ENCODE measurements around the gene HSD17B13.

DNA sequence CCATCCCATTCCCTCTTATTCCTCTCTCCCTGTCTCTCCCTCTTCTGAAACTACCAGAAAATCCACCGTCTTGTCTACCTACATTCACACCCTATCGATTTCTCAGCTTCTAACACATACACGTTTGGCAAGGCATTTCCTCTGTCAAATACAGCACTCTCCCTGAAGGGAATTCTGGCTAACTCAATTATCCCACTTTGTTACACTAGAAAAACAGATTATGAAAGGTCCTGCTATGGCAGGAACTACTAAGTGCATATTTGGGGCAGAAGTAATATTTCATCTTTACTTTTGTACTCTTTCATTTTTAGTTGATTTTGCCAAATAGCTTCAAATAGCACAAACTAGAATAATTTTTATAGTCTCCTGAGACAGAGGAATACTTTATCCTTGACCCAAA, 55.7 kb downstream of the HSD17B13 start:
- TF ChIP-seq, protein P1, sequence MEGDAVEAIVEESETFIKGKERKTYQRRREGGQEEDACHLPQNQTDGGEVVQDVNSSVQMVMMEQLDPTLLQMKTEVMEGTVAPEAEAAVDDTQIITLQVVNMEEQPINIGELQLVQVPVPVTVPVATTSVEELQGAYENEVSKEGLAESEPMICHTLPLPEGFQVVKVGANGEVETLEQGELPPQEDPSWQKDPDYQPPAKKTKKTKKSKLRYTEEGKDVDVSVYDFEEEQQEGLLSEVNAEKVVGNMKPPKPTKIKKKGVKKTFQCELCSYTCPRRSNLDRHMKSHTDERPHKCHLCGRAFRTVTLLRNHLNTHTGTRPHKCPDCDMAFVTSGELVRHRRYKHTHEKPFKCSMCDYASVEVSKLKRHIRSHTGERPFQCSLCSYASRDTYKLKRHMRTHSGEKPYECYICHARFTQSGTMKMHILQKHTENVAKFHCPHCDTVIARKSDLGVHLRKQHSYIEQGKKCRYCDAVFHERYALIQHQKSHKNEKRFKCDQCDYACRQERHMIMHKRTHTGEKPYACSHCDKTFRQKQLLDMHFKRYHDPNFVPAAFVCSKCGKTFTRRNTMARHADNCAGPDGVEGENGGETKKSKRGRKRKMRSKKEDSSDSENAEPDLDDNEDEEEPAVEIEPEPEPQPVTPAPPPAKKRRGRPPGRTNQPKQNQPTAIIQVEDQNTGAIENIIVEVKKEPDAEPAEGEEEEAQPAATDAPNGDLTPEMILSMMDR (IDR thresholded peaks at IDR 0.05) = no peak
- TF ChIP-seq POLR2AphosphoS5 (IDR thresholded peaks at IDR 0.05; ENCODE audit: low read depth, low read length) = no peak
- TF ChIP-seq, protein P2, sequence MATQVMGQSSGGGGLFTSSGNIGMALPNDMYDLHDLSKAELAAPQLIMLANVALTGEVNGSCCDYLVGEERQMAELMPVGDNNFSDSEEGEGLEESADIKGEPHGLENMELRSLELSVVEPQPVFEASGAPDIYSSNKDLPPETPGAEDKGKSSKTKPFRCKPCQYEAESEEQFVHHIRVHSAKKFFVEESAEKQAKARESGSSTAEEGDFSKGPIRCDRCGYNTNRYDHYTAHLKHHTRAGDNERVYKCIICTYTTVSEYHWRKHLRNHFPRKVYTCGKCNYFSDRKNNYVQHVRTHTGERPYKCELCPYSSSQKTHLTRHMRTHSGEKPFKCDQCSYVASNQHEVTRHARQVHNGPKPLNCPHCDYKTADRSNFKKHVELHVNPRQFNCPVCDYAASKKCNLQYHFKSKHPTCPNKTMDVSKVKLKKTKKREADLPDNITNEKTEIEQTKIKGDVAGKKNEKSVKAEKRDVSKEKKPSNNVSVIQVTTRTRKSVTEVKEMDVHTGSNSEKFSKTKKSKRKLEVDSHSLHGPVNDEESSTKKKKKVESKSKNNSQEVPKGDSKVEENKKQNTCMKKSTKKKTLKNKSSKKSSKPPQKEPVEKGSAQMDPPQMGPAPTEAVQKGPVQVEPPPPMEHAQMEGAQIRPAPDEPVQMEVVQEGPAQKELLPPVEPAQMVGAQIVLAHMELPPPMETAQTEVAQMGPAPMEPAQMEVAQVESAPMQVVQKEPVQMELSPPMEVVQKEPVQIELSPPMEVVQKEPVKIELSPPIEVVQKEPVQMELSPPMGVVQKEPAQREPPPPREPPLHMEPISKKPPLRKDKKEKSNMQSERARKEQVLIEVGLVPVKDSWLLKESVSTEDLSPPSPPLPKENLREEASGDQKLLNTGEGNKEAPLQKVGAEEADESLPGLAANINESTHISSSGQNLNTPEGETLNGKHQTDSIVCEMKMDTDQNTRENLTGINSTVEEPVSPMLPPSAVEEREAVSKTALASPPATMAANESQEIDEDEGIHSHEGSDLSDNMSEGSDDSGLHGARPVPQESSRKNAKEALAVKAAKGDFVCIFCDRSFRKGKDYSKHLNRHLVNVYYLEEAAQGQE (IDR thresholded peaks at IDR 0.05; ENCODE audit: insufficient read depth in 1 of 2, low read depth in 2 of 2, low read length in 1 of 2) = no peak
- TF ChIP-seq SIN3A (IDR thresholded peaks at IDR 0.05; ENCODE audit: borderline replicate concordance, insufficient read depth, low read depth, low read length) = no peak
- no peak for TF ChIP-seq TCF7L2 (IDR thresholded peaks at IDR 0.05; ENCODE audit: low read depth, low read length)
